Hematopoietic multipotent progenitor cell treated with erythropoietin and hydrocortisone succinate and interleukin-3 and kit ligand, for 6 days (in vitro differentiated cells): Measurements from ENCODE around the gene SETBP1.
A peak's percentile ranks its signal among the peaks of the same experiment; 100 is the strongest.

Source experiments
- DNase-seq: peaks from one replicate; pipeline ENCODE4 v3.0.0-alpha.2; 2015

Gene SETBP1

DNA sequence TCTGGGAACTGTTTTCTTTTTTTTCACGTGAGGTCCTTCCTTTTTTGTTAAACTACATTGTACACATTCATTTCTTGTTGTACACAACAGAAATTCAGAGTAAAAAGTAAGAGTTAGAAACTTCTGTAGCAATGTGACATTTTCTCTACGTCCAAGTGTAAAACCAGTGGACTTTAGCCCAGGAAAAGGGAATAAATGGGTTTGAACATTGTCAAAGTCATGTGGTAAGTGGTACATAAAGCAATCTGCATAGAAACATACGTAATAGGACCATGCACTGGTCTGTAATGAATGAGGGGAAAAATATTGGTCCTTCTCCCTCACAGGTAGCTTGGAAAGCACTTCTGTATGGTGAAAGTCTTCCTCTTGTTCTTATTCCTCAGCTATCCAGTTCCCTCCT is 421.4 kb downstream of the SETBP1 start:
- DNase-seq = no peak

- DNase-seq = no peak
Observed at GRCh38 chr18:45102863-45103262, 422.2 kb downstream of the SETBP1 start.

DNA sequence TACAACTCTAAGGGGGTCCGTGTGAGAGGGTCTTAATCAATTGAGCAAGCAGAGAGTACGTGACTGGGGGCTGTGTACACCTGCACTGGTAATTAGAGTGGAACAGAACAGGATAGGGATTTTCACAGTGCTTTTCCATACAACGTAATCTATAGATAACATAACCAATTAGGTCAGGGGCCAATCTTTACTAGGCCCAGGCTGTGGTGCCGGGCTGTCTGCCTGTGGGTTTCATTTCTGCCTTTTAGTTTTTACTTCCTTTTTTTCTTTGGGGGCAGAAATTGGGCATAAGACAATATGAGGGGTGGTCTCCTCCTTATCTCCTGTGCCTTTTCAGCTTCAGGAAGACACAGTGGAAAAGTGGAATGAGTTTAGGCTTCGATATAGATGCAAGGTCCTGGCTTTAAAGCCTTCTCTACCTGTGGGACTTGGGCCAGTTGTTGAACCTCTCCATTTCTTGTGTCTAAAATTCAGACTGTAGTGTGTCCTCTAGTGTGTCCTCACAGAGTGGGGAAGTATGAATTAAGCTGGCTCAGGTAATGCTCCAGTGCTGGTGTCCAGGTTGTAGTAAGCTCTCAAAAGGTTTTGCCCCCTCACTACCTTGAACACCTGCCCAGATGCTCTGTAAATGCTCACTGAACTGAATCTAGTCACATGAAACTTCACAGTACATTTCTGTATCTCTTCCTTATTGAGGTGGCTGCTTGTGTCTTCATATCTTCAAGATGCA is 422.8 kb downstream of the SETBP1 start:
- DNase-seq = peak; percentile 19

- DNase-seq = no peak
Observed at GRCh38 chr18:45104049-45104395, 423.3 kb downstream of the SETBP1 start.

DNA sequence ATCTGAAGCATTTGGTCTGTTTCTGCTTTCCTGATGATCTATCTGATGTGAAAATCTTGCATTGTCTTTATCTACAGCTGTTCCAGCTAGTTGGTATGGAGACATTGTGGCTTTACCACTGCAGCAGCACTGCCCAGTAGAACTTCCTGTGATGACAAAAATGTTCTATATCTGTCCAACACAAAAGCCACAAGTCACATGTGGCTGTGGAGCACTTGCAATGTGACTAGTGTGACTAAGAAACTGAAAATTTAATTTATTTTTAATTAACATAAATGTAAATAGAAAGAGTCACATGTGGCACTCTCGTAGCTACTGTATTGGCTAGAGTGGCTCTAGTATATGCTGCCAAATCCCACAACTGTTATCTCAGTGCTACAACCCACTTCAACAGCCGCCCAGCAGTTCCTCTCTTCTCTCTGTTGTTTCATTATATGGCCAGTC is 425.7 kb downstream of the SETBP1 start:
- peak; percentile 88 for DNase-seq

GRCh38 chr18:45107425-45107824 is 426.7 kb downstream of the SETBP1 start:
- DNase-seq = no peak

- DNase-seq = no peak
Observed at GRCh38 chr18:45108754-45109153, 428.1 kb downstream of the SETBP1 start.

DNA sequence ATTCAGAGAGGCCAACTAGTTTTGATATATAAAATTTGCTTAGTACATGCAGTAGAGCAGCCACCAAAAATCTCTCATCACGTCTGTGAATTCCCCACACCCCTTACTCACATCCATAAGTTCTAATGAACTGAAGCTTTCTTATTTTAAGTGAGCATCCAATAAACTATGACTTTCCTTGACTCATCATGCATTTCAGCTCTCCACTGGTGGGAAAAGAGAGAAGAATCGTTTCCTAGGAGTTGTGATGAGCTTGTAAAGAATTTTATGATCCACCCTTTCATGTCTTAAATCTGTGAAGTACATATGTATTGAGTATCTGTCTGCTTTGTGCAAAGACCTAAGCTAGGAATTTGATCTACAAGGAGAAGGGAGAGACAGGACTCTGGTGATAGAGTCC is 428.6 kb downstream of the SETBP1 start:
- DNase-seq = no peak

GRCh38 chr18:45109706-45110105 is 429.0 kb downstream of the SETBP1 start:
- no peak for DNase-seq

DNA sequence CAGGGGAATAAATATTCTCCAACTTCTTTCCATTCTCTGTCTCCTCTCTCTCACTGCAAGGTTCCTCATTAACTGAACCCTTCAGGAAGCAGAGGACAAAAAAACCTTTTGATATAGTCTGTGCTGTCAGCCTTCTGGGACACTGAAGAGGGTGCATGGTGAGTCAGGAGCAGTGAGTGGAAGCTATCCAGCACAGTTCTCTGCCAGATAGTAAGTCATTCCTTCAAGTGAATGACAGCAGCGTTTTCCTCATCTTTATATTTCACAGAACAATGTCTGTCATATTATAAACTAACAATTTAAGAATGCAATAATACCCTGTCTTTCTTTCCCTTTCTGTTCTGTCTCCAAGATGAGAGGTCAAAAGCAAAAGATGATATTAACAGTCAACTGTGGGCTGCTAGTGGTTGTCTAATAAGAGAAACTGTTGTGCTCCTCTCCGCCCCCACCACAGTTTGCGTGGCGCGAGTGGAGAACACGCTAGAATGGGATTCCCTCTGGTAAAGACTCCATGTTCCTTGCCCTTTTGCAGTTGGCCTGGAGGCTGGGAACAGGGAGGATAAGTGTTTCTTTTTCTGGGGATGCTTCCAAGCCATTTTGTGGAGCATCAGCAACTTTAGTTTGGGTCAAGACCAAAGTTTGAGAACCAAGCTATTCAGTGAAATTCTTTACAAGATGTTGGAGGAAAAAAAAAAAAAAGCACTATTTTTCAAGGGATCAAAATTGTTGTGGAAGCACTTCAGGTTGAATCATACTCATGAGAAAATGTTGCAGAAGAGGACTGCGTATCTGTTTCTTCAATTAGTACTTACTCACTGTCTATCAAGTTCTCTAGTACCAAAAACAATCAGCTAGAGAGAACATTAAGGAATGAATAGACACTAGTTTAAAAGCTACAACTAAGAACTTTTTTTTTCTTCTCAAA is 430.2 kb downstream of the SETBP1 start:
- no peak for DNase-seq

- DNase-seq = no peak
Observed at GRCh38 chr18:45111502-45111848, 430.8 kb downstream of the SETBP1 start.

DNA sequence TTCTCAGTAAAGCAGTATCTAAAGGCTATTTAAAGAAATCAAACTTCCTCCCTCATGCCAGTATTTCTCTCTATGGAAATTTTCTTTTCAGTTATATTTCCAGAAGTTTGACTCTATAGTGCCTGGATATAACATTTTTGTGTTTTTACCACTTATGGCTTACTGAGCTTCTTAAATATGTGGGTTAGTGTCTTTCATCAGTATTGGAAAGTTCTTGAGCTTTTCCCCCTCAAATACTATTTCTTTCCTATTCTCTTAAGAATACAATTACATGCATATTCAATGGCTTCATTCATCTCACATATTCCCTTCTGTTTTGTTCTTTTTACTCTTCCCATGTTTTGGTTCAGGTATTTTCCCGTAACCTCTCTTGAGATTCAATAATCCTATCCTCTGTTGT is 432.0 kb downstream of the SETBP1 start:
- no peak for DNase-seq

DNA sequence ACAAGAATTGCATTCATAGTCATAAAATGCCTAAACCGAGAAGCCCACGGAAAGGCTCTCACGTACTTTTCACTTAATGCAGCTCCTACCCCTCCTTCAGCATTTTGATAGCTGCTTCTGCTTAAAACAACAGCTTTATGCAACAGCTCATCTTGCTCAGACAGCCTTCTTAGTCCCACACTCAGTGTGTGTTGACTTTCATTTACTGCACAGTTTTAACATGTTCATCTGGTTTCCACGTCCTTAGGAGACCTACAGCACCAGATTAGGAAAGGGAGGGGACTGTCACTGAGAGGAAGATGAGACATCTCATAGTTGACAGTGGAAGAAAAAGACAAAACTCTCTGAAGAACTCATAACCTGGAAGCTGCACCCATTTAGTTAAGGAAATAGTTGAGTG is 435.4 kb downstream of the SETBP1 start:
- DNase-seq = no peak
